Liver (tissue), 3 donors: ENCODE data around the gene PHACTR4.

Source experiments
- ATF3 ChIP-seq: IDR thresholded peaks from 2 replicates; pipeline ENCODE4 v1.6.1; 2016; ENCODE audit warnings: antibody characterized with exemption
- CTCF ChIP-seq: fragments of 150-350 bp; IDR thresholded peaks from 2 replicates; pipeline ENCODE4 v1.5.1; 2017; ENCODE audit warnings: improper control_type of control experiment, low read depth, low read length; ENCODE audit not compliant: missing input control
- FOXA1 ChIP-seq: IDR thresholded peaks from 2 replicates; pipeline ENCODE4 v1.6.1; 2016; ENCODE audit warnings: antibody characterized with exemption
- JUND ChIP-seq, 2 donors: IDR thresholded peaks; 2 replicates each; pipeline ENCODE4 v1.6.1; 2016; ENCODE audit warnings: antibody characterized with exemption in 2 of 2
- MAX ChIP-seq: IDR thresholded peaks from 2 replicates; pipeline ENCODE4 v1.6.1; 2016; ENCODE audit warnings: antibody characterized with exemption
- NR2F2 ChIP-seq: IDR thresholded peaks from 2 replicates; pipeline ENCODE4 v1.6.1; 2016; ENCODE audit warnings: antibody characterized with exemption
- RAD21 ChIP-seq, 2 donors: IDR thresholded peaks; 2 replicates each; pipeline ENCODE4 v1.6.1; 2016; ENCODE audit warnings: antibody characterized with exemption in 2 of 2, mild to moderate bottlenecking in 2 of 2
- REST ChIP-seq: IDR thresholded peaks from 2 replicates; pipeline ENCODE4 v1.6.1; 2016; ENCODE audit warnings: antibody characterized with exemption, mild to moderate bottlenecking
- RXRA ChIP-seq, 2 donors: IDR thresholded peaks; 2 replicates each; pipeline ENCODE4 v1.6.1; 2017 to 2018; ENCODE audit warnings: antibody characterized with exemption in 2 of 2, mild to moderate bottlenecking in 1 of 2
- SP1 ChIP-seq: IDR thresholded peaks from 2 replicates; pipeline ENCODE4 v1.6.1; 2018; ENCODE audit warnings: antibody characterized with exemption, mild to moderate bottlenecking
- YY1 ChIP-seq: IDR thresholded peaks from 2 replicates; pipeline ENCODE4 v1.6.1; 2016; ENCODE audit warnings: antibody characterized with exemption, mild to moderate bottlenecking
- donor health status: healthy.
- donor health status: healthy.

- TF ChIP-seq CTCF = no peak
- TF ChIP-seq SP1 = no peak
- TF ChIP-seq JUND (IDR thresholded peaks at IDR 0.05) = no peak
- no peak for TF ChIP-seq YY1
- no peak for TF ChIP-seq MAX
- TF ChIP-seq RXRA (IDR thresholded peaks at IDR 0.05) = no peak
- TF ChIP-seq RAD21 (IDR thresholded peaks at IDR 0.05) = no peak
- no peak for TF ChIP-seq FOXA1
- TF ChIP-seq REST = no peak
- no peak for TF ChIP-seq NR2F2
- no peak for TF ChIP-seq ATF3
These were observed 112.6 kb downstream of the PHACTR4 start for GRCh38 chr1:28482138-28482537.
